Ammon's horn (tissue), 1 donor: ENCODE results near the gene DMD.

ENCODE experiments used
- DNase-seq: peaks from one replicate; pipeline ENCODE4 v3.0.0-alpha.2; 2016; ENCODE audit warnings: low spot score

The DMD gene

DNA sequence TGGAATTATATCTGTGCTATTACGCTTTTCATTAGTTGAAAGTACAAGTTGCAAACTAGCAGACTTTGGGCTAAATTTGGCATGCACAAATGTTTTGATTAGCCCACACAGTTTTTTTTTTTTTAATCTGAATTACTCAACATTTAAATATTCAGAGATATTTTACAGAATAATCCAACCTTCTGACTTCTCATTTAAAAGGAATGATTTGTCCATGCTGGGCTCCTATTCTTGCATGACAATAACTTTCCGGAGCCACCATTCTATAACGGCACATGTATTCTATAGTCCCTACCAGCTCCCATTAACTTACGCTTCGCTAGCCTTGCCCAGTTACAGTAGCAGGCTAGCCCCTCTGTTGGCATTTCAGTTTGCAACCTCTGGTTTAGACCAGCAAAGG lies 1920.2 kb downstream of the DMD start:
- no peak for DNase-seq

DNA sequence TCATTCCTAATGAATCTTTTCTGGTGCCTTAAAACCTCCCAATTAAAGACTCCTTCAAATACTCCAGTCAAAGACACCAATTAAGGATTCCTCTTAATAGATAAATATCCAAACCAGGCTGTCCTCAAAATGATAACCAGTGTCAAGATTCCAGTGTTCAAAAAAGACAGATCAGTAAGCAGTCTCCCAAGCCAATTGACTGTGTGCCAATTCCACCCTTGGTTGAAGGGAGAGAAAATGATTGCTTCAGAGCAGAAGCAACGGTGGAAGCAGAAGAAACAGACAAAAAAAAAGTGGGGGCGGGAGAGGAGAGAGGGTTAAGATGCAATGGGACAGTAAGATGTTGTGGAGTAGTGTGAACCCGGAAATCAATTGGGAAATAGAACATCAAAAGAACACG lies 1923.5 kb downstream of the DMD start:
- no peak for DNase-seq

DNA sequence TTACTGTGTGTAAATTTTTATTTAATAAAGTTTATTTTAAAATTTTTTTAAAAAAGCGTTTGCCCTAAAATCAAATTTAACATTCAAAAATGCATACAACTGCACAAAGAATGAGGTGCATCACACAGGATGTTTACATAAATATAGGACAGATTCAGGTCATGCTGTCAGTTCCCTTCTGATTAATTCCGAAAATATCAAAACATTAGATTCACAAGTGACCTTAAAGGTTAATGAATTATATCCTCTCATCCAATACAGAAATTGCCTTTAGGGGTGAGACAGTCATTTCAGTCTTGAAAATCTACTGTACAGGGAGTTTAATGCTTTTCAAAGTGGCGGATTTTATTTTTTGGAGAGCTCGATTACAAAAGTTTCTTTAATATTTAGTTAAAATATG lies 1930.8 kb downstream of the DMD start:
- no peak for DNase-seq

DNA sequence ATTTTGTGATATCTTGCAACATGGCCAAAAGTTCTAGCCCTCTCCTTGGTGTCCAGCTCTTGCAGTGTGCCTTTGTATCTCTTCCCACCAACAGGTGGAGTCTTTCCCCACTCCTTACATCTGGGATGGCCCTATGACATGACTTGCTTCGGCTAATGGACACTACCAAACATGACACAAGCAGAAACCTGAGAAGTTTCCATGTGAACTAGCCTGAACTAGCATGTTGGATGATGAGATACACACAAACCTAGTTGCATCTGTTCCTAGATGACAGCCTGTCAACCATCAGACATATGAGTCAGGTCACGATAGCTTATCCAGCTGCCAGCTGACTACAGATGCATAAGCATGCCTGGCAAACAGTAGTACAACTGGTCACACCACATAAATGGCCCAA lies 1932.0 kb downstream of the DMD start:
- peak; percentile 13 for DNase-seq

DNA sequence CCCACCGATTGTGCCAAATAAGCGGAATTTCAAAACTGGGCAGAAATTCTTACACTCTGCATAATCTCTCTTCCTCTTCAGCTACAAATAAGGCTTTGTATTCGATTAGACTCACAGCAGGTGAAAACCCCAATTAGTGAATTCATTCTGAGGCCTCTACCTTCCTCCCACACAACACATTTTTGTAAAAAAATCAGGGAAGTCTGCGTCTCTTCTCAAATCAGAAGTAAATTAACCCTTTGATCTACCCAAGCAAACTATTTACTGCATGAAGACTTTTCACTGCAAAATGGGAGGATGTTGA lies 1938.9 kb downstream of the DMD start:
- DNase-seq, result no peak

DNA sequence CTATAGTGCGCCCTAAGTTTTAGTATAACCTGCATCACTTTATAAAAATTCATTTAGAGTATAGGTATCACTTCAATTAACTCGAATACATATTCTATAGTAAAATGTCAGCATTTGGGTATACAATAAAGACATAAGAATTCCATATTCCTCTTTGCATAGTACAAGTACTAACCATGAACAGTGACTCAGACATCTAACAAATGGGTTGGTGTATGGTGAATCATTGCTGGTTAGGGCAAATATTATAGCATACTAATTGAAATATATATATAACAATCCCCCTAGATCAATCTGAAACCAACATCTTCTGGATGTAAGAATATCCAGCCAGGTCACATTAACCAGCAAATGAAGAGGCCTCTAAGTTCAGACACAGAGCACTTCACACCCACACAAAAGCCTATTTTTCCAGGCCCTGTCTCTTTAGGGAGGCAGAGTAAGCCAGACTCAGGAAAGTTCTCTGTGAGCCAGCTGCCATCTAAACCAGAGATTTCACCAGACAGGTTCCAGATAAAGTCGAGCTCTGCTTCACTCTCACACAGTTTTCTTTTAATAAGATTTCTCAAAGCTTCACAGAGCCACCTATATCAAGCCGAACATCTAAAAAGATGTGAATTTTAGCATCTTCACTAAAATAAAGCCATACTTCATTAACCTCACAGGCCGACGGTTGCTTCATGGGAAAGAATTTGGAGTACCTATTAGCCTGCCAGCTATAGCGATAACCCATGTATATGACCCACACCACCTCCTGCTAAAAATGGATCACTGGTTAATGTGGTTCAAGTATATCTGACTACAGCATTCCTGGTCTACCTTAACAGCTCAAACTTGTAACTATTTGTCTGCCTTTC lies 1939.5 kb downstream of the DMD start:
- DNase-seq, result no peak

DNA sequence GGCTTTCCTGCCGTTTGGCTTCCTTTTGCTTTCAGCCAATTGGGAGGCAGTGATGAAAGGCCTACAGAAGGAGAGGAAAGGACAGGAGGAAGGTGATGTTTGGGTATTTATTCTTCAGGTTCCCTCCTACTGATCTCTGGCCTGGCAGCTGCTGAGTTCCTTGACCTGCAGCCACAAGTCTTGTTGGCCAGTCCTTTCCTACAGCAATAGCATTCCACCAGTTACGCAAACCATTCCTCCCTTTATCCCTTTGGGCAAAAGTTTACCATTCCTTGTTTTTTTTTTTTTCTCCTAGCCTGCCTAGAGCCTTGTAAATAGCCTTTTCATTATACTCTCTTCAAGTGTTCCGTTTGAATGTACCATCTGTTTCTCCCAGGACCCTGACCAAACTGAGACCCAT lies 1941.4 kb downstream of the DMD start:
- DNase-seq, result no peak

DNA sequence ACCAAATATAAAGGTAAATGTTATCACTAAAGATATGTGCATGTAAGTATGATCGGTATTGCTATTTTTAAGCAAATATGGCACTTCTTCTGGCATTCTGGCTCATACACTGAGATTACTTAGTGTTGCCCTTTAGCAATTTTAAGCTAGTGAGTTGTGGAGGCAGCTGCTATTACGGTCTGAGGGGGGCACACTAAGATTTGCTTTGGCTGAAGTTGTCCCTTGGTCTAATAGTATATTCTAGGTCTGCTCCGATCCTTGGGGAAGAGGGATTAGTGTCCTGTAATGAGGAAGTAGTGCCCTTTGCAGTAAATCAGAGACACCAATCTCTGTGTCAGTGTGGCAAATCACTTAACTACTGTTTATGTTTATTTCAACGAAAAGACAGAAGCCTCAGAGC lies 1943.0 kb downstream of the DMD start:
- DNase-seq, result peak; percentile 9

DNA sequence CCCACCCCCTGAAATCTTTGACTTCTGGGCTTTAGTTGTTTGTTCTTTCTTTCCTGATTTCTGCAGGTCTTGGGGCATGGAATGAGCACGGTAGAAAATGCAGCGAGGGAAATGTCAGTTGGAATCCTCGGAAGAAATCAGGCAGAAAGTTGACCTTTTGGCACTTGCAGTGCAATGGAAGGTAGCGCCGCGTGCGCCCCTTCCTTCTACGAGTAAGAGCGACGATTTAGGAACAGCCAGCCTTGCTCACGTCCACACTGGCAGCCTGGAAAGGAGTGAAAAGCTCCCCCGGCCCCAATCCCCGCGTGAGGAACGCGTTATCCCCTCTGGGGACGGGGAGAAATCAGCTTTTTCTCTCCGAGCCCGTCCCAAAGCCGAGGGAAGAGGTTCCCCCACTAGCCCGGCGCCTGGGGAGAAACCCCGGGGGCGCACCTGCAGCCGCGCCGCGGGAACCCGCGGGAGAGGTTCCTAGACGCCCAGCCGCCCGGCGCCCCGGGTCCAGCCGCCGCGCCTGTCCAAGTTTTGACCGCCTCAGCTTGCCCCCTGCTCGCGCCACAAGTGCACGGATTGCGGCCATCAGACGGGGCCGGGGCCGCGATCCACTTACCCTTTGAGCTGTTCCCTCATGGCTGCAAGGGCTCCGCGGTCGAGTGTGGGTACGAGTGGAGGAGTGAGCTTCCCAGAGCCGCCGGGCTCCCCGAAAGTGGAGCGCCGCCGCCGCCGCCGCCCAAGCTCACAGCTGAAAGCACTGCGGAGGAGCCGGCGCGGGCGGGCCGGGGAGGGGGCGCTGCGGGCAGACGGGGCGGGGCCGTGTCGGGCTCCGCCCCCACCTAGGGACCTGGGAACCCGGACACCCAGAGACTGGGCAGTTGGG lies 1944.9 kb downstream of the DMD start:
- DNase-seq, result peak; percentile 12

DNA sequence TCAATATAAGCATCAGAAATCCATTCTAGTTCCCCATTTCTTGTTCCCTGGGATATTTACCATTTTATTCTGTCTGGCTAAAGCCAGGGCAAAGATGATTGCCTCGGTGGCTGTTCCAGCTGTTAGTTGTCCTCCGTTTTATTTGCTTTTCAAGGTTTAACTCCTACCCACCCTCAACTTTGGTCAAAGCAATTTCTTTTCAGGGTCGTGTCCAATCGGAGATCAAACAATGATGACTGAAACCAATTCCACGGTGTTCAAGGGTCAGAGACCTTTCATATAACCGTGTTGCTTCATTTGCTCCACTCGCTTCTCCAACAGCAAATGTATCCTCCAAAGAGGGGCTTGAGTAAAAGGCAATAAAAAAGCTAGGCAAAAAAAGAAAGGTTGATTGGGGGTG lies 1946.0 kb downstream of the DMD start:
- DNase-seq, result no peak

DNA sequence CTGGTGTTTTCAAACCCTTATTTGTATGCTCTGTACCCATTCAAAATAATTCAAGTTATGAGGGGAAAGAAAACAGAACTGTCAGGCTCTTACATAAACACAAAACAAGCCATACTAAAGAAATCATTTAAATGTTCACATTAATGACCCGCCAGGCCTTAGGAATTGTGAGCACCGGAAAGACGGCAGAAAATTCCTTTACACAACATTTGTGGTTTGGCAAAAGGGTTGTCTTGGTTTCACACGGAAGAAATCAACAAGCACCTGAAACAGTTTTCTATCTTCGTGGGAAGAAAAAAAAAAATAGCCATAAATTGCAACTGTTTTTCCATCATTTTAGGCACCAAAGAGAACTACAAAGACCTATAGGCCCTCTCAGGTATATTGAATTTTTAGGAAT lies 1951.0 kb downstream of the DMD start:
- no peak for DNase-seq

DNA sequence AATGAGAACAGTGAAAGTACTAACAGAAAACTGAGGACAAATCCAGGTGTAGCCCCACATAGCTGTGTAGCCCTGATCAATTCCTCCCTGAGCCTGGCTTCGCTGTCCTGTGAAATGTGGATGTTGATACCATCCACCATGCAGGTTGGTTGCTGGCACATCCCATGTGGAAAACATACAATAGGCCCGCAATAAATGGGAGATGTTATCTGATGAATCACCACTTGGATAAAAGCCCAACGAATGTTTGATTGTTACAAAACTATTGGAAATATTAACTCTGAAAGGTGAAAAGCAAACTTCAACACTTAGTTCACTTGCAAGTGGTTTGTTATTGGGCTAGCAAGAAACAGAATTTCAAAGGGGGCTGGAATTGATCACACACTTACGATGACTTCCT lies 1953.2 kb downstream of the DMD start:
- DNase-seq, result no peak

DNA sequence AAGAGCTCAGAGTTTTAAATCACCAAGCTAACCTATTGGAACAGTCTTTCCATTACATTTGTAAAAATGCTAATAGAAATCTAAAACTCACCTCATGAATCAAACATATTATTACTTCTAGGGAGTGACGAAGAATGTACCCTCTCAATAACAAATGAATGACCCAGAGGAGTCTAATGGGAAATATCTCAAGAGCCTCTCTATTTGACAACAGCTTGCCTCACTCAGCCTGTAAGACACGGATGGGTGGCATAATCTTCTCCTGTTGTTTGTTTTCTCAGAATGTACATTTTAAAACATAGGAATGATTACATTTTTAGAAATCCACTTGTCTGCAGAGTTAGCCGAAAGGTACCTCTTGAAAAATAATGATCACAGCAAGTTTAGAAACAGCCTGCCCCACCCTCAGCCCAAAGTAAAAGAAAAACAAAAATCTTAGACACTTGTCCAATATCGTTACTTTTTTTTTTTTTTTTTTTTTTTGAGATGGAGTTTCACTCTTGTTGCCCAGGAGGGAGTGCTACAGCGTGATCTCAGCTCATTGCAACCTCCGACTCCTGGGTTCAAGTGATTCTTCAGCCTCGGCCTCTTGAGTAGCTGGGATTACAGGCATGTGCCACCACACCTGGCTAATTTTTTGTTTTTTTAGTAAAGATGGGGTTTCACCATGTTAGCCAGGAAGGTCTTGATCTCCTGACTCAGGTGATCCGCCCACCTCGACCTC lies 1955.9 kb downstream of the DMD start:
- DNase-seq, result no peak

DNA sequence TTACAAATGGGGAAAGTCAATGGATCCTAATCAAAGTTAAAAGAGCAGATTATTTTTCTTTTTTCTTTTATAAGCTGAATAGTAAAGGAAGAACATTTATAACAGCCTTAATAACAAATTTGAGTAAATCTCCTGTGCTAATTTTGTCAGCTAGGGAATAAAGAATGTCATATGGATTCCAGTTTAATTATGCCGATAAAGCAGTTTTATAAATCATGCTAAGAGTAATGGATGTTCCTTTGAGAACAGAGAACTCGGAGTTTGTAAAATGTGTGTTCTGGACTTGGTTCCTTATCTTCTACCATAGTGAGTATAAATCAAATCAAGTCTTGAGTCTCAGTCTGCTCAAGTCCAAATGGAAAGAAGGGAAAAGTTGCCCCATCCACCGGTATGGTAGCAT lies 1959.2 kb downstream of the DMD start:
- no peak for DNase-seq

DNA sequence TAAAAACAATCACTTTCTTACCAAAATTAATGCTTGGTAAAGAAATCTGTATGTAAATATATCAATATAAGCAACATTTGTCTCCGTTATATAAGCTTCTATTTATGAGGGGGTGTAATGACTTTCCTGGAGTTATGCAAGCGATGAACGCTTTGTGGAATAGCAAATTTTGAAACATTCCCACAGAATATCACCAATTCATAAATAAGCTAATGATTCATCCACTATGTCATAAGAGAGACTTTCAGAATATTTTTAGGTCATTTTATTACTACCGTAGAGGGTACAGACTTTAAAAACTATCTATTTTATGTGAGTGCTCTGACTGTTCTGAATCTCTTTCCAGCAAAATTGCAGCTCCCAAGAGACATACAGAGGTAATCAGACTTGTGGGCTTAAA lies 1960.0 kb downstream of the DMD start:
- no peak for DNase-seq

DNA sequence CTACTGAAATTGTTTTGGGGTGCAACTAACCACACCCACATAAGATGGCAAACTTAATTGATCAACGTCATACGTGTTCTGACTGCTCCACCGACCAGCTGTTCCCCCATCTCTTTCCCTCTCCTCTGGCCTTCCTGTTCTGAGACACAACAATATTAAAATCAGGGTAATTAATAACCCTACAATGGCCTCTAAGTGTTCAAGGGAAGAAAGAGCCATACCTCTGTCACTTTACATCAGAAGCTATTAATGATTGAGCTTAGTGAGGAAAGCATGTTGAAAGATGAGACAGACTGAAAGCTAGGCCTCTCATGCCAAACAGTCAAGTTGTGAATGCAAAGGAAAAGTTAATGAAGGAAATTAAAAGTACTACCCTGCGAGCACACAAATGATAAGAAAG lies 1965.6 kb downstream of the DMD start:
- no peak for DNase-seq

DNA sequence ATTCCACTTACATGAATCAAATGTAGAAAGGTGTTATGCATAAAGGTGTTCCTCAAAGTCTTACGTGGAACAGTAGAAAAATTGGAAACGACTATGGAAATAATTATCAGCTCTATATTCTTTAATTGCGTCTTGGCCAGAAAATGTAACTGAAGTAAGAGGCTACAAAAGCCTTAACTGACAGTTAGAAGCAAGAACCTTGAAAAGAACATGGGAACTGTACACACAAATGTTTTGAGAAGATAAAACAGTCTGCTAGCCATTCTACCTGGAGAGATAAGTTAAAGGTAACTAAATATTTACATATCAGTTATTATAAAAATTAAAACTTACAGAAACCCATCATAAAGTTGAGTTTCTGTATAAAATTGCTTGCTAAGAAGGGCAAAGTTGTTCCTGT lies 1967.5 kb downstream of the DMD start:
- DNase-seq, result no peak

DNA sequence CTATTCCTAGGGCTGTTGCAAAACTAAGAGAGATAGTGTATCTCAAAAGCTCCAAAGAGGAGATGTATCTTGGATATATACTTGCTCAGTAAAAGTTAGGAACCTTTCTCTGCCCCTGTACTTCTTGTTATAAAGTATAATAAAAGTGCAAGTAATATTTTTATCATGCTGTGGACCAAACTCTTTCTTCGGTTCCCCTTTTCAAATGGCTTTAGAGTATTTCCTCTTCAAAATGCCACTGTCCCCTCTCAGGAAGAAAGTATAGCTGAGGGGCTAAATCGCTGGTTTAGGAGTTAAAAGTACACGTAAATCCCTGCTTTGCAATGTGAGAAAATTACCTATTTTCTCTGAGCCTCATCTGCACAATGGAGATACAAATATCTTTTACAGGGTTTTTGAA lies 1970.4 kb downstream of the DMD start:
- DNase-seq, result no peak

DNA sequence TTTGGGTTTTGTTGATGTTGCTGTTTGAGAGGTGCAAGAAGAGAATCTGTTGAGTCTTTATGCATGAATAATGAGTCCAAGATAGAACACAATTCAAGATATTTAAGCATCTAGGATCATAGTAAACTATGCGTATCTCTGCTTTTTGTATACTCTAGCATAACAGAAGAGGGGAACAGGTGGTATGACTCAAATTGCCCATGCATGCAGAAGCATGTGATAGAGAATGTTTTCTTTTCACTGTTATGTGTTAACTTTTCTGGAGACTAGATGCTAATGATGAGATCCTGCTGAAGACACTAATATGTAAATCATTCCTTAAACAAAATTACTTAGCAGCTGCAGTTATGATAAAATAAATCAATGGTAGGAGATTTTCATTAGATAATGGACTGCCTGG lies 1974.2 kb downstream of the DMD start:
- DNase-seq, result no peak

DNA sequence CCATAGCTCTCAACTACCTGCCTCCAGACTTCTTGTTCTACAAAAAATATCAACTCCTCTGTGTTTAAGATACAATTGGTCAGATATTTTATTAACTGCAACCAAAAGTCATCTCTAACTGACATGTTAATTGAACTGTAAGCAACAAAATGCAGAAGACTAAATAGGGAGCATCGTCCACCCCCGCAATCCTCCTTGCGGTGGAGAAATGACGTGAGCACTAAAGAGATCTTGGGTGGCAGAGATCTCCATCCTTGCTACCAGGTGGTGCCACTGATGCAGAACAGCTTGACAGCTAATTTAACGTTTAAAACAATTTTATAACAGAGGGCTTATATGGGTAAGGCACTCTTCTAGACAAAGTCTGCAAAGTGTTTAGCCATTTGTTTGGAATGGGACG lies 1975.1 kb downstream of the DMD start:
- no peak for DNase-seq

DNA sequence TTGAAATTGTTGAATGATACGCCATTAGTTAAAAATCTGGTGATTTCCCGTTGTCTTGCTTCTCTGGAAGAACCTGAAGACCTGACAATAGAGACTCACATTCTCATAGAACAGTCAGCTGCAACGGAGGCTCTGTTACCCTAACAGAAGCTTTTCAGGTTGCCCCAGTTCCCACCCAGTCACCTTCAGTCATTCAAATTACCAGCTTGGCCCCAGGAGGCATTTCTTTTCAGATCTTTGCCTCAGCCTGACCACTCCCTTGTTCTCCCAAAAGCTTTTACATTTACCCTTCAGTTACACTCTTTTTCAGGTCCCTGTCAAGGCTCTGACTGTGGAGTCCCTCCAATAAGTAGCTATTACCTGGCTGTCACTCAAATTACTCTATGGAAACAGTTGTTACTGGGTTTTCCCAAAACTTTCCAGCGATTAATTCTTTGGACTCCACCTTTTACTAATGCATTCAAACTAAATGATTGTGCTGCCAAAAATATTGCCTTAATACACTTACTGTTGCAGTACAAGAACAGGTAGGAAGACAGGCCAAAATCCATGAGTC lies 1977.3 kb downstream of the DMD start:
- DNase-seq, result no peak

DNA sequence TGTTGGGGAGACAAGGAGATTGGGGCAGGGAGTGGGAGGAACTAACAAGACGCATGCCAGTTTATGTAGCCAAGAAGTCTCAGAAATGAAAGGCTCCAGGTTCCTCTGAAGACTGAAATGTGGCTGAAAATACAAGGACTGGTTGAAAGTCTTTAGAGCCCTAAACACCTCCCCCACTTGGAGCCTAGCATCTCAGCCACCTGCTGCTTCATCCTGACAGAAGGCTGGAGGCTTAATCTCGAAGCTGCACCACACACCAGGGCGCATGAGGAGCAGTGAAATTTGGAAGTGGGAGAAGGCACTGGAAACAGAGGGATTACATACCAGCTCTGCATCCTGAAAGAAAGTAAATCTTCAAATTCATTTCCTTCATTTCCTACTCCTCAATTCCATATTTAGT lies 1978.8 kb downstream of the DMD start:
- DNase-seq, result no peak

DNA sequence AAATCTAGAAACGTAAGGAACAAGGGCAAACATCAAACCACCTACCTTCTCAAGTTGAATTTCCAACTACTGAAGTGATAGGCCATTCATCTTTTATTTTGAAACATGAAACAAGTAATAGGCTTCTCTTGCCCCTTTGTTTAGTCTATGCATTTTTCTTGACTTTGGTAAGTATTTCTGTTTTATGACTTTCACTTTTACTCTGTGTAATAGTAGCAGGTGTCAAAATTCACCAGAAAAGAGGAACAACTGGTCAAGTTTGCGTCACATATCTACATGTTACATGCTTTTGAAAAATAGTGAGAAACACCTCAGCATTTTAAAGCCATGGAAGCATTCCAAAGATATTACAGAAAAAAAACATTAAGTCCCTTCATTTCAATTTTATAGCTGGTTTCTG lies 1982.4 kb downstream of the DMD start:
- DNase-seq, result no peak
